ENCODE results near the gene CNN2. TPM values are rescaled to one million over a fixed set of nuclear protein-coding genes. Genes with fewer than 3 reads are reported as not detected.

The CNN2 gene
- total RNA-seq, 1 donor from 2014 or later = 108 TPM

GRCh38 chr19:1084024-1084868 lies 57.8 kb downstream of the CNN2 start:
- DNase-seq = no peak

- no peak for DNase-seq
These were observed 58.7 kb downstream of the CNN2 start for GRCh38 chr19:1085053-1085658.

- DNase-seq = no peak
These were observed 59.5 kb downstream of the CNN2 start for GRCh38 chr19:1085676-1086442.

GRCh38 chr19:1086613-1087012 lies 60.2 kb downstream of the CNN2 start:
- no peak for DNase-seq

- DNase-seq = no peak
These were observed 61.5 kb downstream of the CNN2 start for GRCh38 chr19:1087813-1088415.

- DNase-seq = no peak
These were observed 62.1 kb downstream of the CNN2 start for GRCh38 chr19:1088416-1089010.

Other genes with a start within 250 kb of the CNN2 start
- gene PTBP1, start 229.2 kb upstream of the CNN2 start, total RNA-seq = 123 and 212 TPM in 2 replicates
- gene PLPPR3, start 204.7 kb upstream of the CNN2 start, total RNA-seq = under 0.01 TPM in 1 of 2 replicates, not detected in the other
- gene AZU1, start 198.8 kb upstream of the CNN2 start, total RNA-seq = not detected in 2 replicates
- not detected in 2 replicates for gene PRTN3, start 185.6 kb upstream of the CNN2 start, total RNA-seq
- not detected in 2 replicates for gene ELANE, start 174.3 kb upstream of the CNN2 start, total RNA-seq
- gene CFD, start 166.9 kb upstream of the CNN2 start, total RNA-seq = 2.5 TPM in 1 of 2 replicates, not detected in the other
- gene MED16, start 133.4 kb upstream of the CNN2 start, total RNA-seq = 40.5 and 64.0 TPM in 2 replicates
- not detected in 2 replicates for gene RNU6-9, start 133.1 kb upstream of the CNN2 start, total RNA-seq
- 36.9 and 47.0 TPM in 2 replicates for gene R3HDM4, start 113.4 kb upstream of the CNN2 start, total RNA-seq
- gene KISS1R, start 109.3 kb upstream of the CNN2 start, total RNA-seq = not detected in 2 replicates
- 9.0 and 9.7 TPM in 2 replicates for gene ARID3A, start 100.6 kb upstream of the CNN2 start, total RNA-seq
- 69.9 and 83.3 TPM in 2 replicates for gene WDR18, start 42.3 kb upstream of the CNN2 start, total RNA-seq
- 0.28 and 1.0 TPM in 2 replicates for gene GRIN3B, start 26.2 kb upstream of the CNN2 start, total RNA-seq
- gene TMEM259, start 5.5 kb upstream of the CNN2 start, total RNA-seq = 67.2 and 78.9 TPM in 2 replicates
- not detected in 2 replicates for gene RNU6-2, start 5.1 kb upstream of the CNN2 start, total RNA-seq
- 9.4 and 10.0 TPM in 2 replicates for gene ABCA7, start 13.5 kb downstream of the CNN2 start, total RNA-seq
- 40.3 and 55.5 TPM in 2 replicates for gene ARHGAP45, start 40.6 kb downstream of the CNN2 start, total RNA-seq
- gene POLR2E, start 68.8 kb downstream of the CNN2 start, total RNA-seq = 71.5 and 193 TPM in 2 replicates
- gene GPX4, start 77.4 kb downstream of the CNN2 start, total RNA-seq = 281 and 591 TPM in 2 replicates
- gene SBNO2, start 147.7 kb downstream of the CNN2 start, total RNA-seq = 37.1 and 52.2 TPM in 2 replicates
- 107 and 108 TPM in 2 replicates for gene STK11, start 179.2 kb downstream of the CNN2 start, total RNA-seq
- gene CBARP, start 211.4 kb downstream of the CNN2 start, total RNA-seq = 2.7 and 2.8 TPM in 2 replicates
- 19.9 and 31.1 TPM in 2 replicates for gene ATP5F1D, start 215.1 kb downstream of the CNN2 start, total RNA-seq
- gene MIDN, start 222.0 kb downstream of the CNN2 start, total RNA-seq = 22.1 and 27.9 TPM in 2 replicates
- 83.1 and 192 TPM in 2 replicates for gene CIRBP, start 242.7 kb downstream of the CNN2 start, total RNA-seq
- 22.0 and 25.0 TPM in 2 replicates for gene FAM174C, start 248.9 kb downstream of the CNN2 start, total RNA-seq